SU-DHL-6 (cell line): ENCODE measurements around the gene LMX1A.

Source experiments
- H2AFZ ChIP-seq: fragments of 200-600 bp; sonication (generic); 2 replicates; pipeline ENCODE4 v1.6.1; 2014; ENCODE audit warnings: low read depth, mild to moderate bottlenecking, moderate library complexity, mixed read lengths, antibody characterized with exemption, low read length; ENCODE audit not compliant: severe bottlenecking
- H3F3A ChIP-seq: fragments of 200-600 bp; shearing (Covaris generic); 2 replicates; pipeline ENCODE4 v1.6.0; 2016; ENCODE audit warnings: antibody characterized with exemption, mild to moderate bottlenecking; ENCODE audit not compliant: insufficient read depth
- H3K27ac ChIP-seq: fragments of 200-600 bp; sonication (generic); 2 replicates; pipeline ENCODE4 v1.5.1; 2016; ENCODE audit warnings: low read depth, mild to moderate bottlenecking, low read length, moderate library complexity, mixed read lengths
- H3K27me3 ChIP-seq: fragments of 200-600 bp; sonication (generic), shearing (Covaris generic); 2 replicates; pipeline ENCODE4 v1.6.0; 2014; ENCODE audit warnings: mild to moderate bottlenecking, low read length
- H3K36me3 ChIP-seq: fragments of 200-600 bp; sonication (generic); 2 replicates; pipeline ENCODE4 v1.6.1; 2014; ENCODE audit warnings: mild to moderate bottlenecking, low read length, mixed read lengths
- H3K4me2 ChIP-seq: fragments of 300-600, 200-600 bp; shearing (Covaris generic), sonication (generic); 2 replicates; pipeline ENCODE4 v1.6.0; 2014; ENCODE audit warnings: low read length, low read depth, mild to moderate bottlenecking; ENCODE audit not compliant: poor library complexity, severe bottlenecking
- H3K4me3 ChIP-seq: fragments of 200-600 bp; sonication (generic); 2 replicates; pipeline ENCODE4 v1.5.1; 2014; ENCODE audit warnings: antibody characterized with exemption, low read length, mild to moderate bottlenecking, mixed read lengths; ENCODE audit not compliant: insufficient read depth, poor library complexity, severe bottlenecking
- H3K79me2 ChIP-seq: fragments of 200-600 bp; sonication (generic); 2 replicates; pipeline ENCODE4 v1.6.1; 2014; ENCODE audit warnings: mild to moderate bottlenecking, low read length, moderate library complexity; ENCODE audit not compliant: insufficient read depth
- H3K9ac ChIP-seq: fragments of 200-600 bp; sonication (generic); 2 replicates; pipeline ENCODE4 v1.7.0; 2014; ENCODE audit warnings: mild to moderate bottlenecking, low read length
- H3K9me2 ChIP-seq: fragments of 200-600 bp; sonication (generic); replicated peaks from 2 replicates; pipeline ENCODE4 v1.6.1; 2014; ENCODE audit warnings: low read length; ENCODE audit not compliant: insufficient read depth
- H3K9me3 ChIP-seq: fragments of 200-600 bp; sonication (generic); 2 replicates; pipeline ENCODE4 v1.6.1; 2014; ENCODE audit warnings: low read length, mixed read lengths; ENCODE audit not compliant: insufficient read depth
- H4K20me1 ChIP-seq: fragments of 200-600 bp; sonication (generic); 2 replicates; pipeline ENCODE4 v1.6.1; 2014; ENCODE audit warnings: low read depth, mild to moderate bottlenecking, antibody characterized with exemption, low read length, moderate library complexity, mixed read lengths
- EZH2phosphoT487 ChIP-seq: fragments of 200-600 bp; sonication (generic), shearing (Covaris generic); conservative IDR thresholded peaks from 2 replicates; pipeline ENCODE4 v1.6.1; 2018; ENCODE audit warnings: mild to moderate bottlenecking, antibody characterized with exemption, low read length, moderate library complexity, mixed read lengths
- TF ChIP-seq, protein P1 (sequence below): fragments of 200-600 bp; sonication (generic); IDR thresholded peaks from one replicate; pipeline ENCODE4 v1.5.1; 2017; ENCODE audit warnings: antibody characterized with exemption, mild to moderate bottlenecking, low read length, moderate library complexity; ENCODE audit not compliant: insufficient read depth, poor library complexity, severe bottlenecking

Gene LMX1A

DNA sequence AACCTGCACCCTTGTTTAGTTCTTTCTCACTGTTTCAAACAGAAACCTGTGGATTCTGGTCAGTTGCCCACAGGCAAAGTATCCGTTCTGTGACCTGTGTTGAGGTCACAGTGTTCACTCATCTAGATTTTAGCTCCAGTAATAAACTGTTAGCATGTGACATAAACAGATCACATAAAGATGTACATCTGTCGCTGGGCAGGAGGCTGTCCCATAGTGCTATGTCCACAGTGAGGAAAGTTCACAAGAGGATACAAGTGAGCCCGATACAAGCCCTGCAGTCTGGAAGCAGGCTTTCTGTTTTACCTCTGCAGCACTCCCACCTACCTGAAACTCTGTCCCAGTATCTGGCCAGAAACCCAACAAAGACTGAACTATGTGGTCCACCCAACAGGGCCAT, 28.4 kb downstream of the LMX1A start:
- Histone ChIP-seq H4K20me1 (no peaks in the 10 kb centered on the region), H3K9me2 (no peaks in the 10 kb centered on the region), H3K9me3 (no peaks in the 10 kb centered on the region), H3K4me3 (no peak overlapping the region), H3K79me2 (no peaks in the 10 kb centered on the region), H3K9ac (no peak overlapping the region), H3F3A (no peaks in the 10 kb centered on the region), H3K27me3 (no peaks in the 10 kb centered on the region), H3K27ac (no peak overlapping the region), H3K36me3 (no peaks in the 10 kb centered on the region), H2AFZ (no peak overlapping the region), H3K4me2 (no peak overlapping the region)
- TF ChIP-seq, protein P1, sequence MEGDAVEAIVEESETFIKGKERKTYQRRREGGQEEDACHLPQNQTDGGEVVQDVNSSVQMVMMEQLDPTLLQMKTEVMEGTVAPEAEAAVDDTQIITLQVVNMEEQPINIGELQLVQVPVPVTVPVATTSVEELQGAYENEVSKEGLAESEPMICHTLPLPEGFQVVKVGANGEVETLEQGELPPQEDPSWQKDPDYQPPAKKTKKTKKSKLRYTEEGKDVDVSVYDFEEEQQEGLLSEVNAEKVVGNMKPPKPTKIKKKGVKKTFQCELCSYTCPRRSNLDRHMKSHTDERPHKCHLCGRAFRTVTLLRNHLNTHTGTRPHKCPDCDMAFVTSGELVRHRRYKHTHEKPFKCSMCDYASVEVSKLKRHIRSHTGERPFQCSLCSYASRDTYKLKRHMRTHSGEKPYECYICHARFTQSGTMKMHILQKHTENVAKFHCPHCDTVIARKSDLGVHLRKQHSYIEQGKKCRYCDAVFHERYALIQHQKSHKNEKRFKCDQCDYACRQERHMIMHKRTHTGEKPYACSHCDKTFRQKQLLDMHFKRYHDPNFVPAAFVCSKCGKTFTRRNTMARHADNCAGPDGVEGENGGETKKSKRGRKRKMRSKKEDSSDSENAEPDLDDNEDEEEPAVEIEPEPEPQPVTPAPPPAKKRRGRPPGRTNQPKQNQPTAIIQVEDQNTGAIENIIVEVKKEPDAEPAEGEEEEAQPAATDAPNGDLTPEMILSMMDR: no peak
- no peak for TF ChIP-seq EZH2phosphoT487

DNA sequence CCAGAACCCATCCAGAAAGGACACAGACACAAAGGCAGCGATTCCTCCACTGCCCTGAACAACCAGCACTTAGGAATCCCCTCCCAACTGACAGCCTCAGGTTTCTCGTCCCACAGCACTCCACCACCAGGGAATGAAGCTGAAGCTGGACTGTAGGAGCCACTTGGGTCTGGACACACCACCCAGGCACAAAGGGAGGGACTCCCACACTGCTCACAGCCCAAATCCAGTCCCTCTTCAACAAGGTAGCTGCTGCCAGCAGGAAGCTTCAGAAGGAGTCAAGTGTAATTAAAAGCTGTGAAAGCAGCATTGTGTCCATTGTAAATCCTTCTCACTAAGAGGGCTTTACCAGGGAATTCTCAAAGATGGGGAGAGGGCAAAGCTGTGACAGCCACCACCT, 29.0 kb downstream of the LMX1A start:
- Histone ChIP-seq H3K27ac (no peak overlapping the region), H4K20me1 (no peaks in the 10 kb centered on the region), H3F3A (no peaks in the 10 kb centered on the region), H3K79me2 (no peaks in the 10 kb centered on the region), H3K9me2 (no peaks in the 10 kb centered on the region), H3K9ac (no peak overlapping the region), H3K36me3 (no peaks in the 10 kb centered on the region), H3K4me2 (no peak overlapping the region), H3K27me3 (no peaks in the 10 kb centered on the region), H3K4me3 (no peak overlapping the region), H3K9me3 (no peaks in the 10 kb centered on the region), H2AFZ (no peak overlapping the region)
- TF ChIP-seq EZH2phosphoT487: no peak
- TF ChIP-seq, protein P1: no peak

DNA sequence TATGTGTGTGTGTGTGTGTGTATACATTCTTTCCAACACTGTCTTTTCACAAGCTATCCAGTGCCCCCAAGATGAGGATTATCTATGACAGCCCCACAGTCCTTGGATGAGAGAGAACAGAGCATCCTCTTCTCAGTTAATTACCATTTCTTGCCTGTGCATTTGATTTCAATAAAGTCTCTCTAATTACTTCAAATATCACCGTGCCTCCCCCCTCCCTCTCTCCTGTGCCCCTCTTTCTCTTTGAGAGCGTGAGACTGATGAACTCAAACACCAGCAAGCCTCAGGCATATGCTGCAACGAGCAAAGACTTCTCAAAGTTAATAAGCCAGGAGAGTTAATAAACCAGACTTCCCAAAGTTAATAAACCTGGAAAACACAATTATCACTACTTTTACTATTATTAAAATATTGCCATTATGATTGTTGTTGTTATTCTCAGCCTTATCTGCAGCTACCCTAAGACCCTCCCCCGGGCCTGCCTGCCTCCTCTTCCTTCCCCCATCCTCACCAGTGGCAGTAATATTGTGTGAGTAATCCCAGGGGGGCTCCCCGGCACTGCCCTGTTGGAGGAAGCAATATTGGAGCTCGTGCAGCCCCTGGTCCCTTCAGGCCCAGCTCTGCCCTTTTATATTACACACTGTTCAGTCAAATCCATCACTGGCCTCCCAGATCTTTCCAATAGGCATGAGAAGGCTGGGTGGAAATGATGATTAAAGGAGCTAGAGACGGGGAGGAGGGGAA, 30.9 kb downstream of the LMX1A start:
- Histone ChIP-seq H2AFZ (no peak overlapping the region), H3K79me2 (no peaks in the 10 kb centered on the region), H3K9ac (no peak overlapping the region), H3K4me3 (no peak overlapping the region), H3K36me3 (no peaks in the 10 kb centered on the region), H3K27ac (no peak overlapping the region), H4K20me1 (no peaks in the 10 kb centered on the region), H3K27me3 (no peaks in the 10 kb centered on the region), H3K9me3 (no peaks in the 10 kb centered on the region), H3K4me2 (no peak overlapping the region), H3F3A (no peaks in the 10 kb centered on the region), H3K9me2 (no peaks in the 10 kb centered on the region)
- TF ChIP-seq, protein P1: no peak
- TF ChIP-seq EZH2phosphoT487: no peak
